Common myeloid progenitor, CD34-positive (primary cell): ENCODE data around the gene LIMCH1.
"Not testable (repeated sequence)": the region's sequence is repeated elsewhere in the genome, so short reads cannot be mapped to it uniquely, and the experiment has no call there.

ENCODE experiments used
- CTCF ChIA-PET: fragments of 350-600 bp; sonication (Branson Sonifier 250); formaldehyde crosslinking; loops from one replicate; lab custom pipeline; 2021; ENCODE audit warnings: antibody characterized with exemption; lab: Charles Lee
- POLR2A ChIA-PET: fragments of 350-600 bp; sonication (Branson Sonifier 250); formaldehyde crosslinking; loops from one replicate; lab custom pipeline; 2021; ENCODE audit warnings: antibody characterized with exemption; lab: Charles Lee
- DNase-seq, 3 donors: peaks; one replicate each; pipeline versions ENCODE4 v3.0.0 to v3.0.0-alpha.2; 2013
- H3K27ac ChIP-seq, 2 experiments: 1 replicate in 1 of 2; 2 replicates in 1 of 2; pipeline ENCODE4 v1.7.0; 2013; ENCODE audit warnings: inconsistent platforms in 2 of 2, low read length in 2 of 2, mild to moderate bottlenecking in 2 of 2, low read depth in 1 of 2, moderate library complexity in 1 of 2; ENCODE audit not compliant: severe bottlenecking in 2 of 2, insufficient read depth in 1 of 2, poor library complexity in 1 of 2
- H3K27me3 ChIP-seq, 5 experiments: replicated peaks in 2 of 5; 1 replicate in 3 of 5; 2 replicates in 2 of 5; pipeline versions ENCODE4 v1.6.1 to v1.7.0; 2013; ENCODE audit warnings: low read length in 4 of 5, mild to moderate bottlenecking in 2 of 5, moderate library complexity in 2 of 5, inconsistent platforms in 1 of 5; ENCODE audit not compliant: insufficient read depth in 5 of 5, control insufficient read depth in 4 of 5
- H3K36me3 ChIP-seq, 4 experiments: 1 replicate in 2 of 4; 2 replicates in 2 of 4; pipeline versions ENCODE4 v1.6.1 to v1.7.0; 2013; ENCODE audit warnings: low read length in 3 of 4, control low read depth in 1 of 4, mild to moderate bottlenecking in 1 of 4; ENCODE audit not compliant: control insufficient read depth in 4 of 4, insufficient read depth in 4 of 4
- H3K4me1 ChIP-seq, 4 experiments: 1 replicate in 3 of 4; 2 replicates in 1 of 4; pipeline versions ENCODE4 v1.6.1 to v1.7.1; 2013; ENCODE audit warnings: low read length in 3 of 4, mild to moderate bottlenecking in 3 of 4, control low read depth in 1 of 4, inconsistent platforms in 1 of 4, moderate library complexity in 1 of 4; ENCODE audit not compliant: control insufficient read depth in 4 of 4, insufficient read depth in 4 of 4; ENCODE audit errors: control extremely low read depth in 1 of 4
- H3K4me3 ChIP-seq, 7 experiments: 1 replicate in 4 of 7; 2 replicates in 3 of 7; pipeline versions ENCODE4 v1.5.1 to v1.7.0; 2013; ENCODE audit warnings: mild to moderate bottlenecking in 7 of 7, low read length in 6 of 7, moderate library complexity in 6 of 7, inconsistent platforms in 2 of 7, low read depth in 2 of 7, control low read depth in 1 of 7; ENCODE audit not compliant: insufficient read depth in 4 of 7, control insufficient read depth in 1 of 7; ENCODE audit errors: extremely low read depth in 1 of 7
- H3K9me3 ChIP-seq, 5 experiments: 1 replicate in 4 of 5; 2 replicates in 1 of 5; pipeline versions ENCODE4 v1.6.1 to v1.7.1; 2013; ENCODE audit warnings: low read length in 4 of 5, mild to moderate bottlenecking in 2 of 5, inconsistent platforms in 1 of 5, low read depth in 1 of 5, moderate library complexity in 1 of 5; ENCODE audit not compliant: control insufficient read depth in 4 of 5, insufficient read depth in 2 of 5; ENCODE audit errors: control extremely low read depth in 1 of 5
- WGBS: methylation state at CpG from one replicate; pipeline ENCODE4 v1.1.5; 2013; ENCODE audit not compliant: insufficient coverage; 5-methylcytosine and 5-hydroxymethylcytosine counted together

Gene LIMCH1

GRCh38 chr4:41633321-41633720, 95.4 kb downstream of the LIMCH1 start:
- WGBS: 94% methylated on average over 4 of the region's 4 CpGs
- ChIA-PET CTCF (interaction anchor here (3.3 to 3.5 kb wide), 2 partner anchors 11 to 352 kb away, joined by 8 to 16 read pairs; no protein-coding TSS in a partner anchor), POLR2A (no interaction called here)
- Histone ChIP-seq H3K27ac (no peak overlapping the region), H3K27me3 (no peaks in the 10 kb centered on the region), H3K4me1 (no peaks in the 10 kb centered on the region), H3K4me3 (no peak overlapping the region), H3K9me3 (no peaks in the 10 kb centered on the region), H3K36me3 (peaks cover 0 to 2% (median 0%) of the 10 kb centered on the region in 4 experiments)
- DNase-seq: no peak

DNA sequence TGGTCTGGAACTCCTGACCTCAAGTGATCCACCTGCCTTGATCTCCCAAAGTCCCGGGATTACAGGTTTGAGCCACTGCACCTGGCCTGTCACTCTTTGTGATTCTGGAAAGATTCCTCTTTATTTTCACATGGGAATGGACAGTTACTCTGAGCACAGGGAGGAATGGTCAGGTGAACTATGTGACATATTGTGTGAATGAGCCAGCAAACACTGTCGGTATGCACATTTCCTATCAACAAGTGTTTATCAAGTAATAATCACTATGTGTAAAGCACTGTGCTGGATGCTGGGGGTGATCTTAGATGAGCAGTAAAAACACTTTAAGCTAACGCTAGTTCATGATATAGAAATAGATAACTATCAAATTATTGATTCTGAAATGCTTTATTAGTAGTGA, 97.5 kb downstream of the LIMCH1 start:
- no CpG with 5 or more reads among the region's 3 CpGs for WGBS
- DNase-seq: no peak
- POLR2A ChIA-PET: no interaction called here
- no peak overlapping the region for H3K27ac ChIP-seq
- H3K9me3 ChIP-seq: no peaks in the 10 kb centered on the region
- H3K36me3 ChIP-seq: peaks cover 0 to 2% (median 0%) of the 10 kb centered on the region in 4 experiments
- CTCF ChIA-PET: interaction anchor here (3.3 to 3.5 kb wide), 2 partner anchors 9 to 354 kb away, joined by 8 to 16 read pairs; no protein-coding TSS in a partner anchor
- no peaks in the 10 kb centered on the region for H3K4me1 ChIP-seq
- no peaks in the 10 kb centered on the region for H3K27me3 ChIP-seq
- no peak overlapping the region for H3K4me3 ChIP-seq

- ChIA-PET POLR2A (no interaction called here), CTCF (interaction anchor here (0.6 to 1.5 kb wide), 2 partner anchors 8 to 357 kb away, joined by 3 read pairs; no protein-coding TSS in a partner anchor)
- DNase-seq: no peak
- Histone ChIP-seq H3K36me3 (no peaks in the 10 kb centered on the region), H3K27me3 (no peaks in the 10 kb centered on the region), H3K4me3 (no peak overlapping the region), H3K27ac (no peak overlapping the region), H3K9me3 (no peaks in the 10 kb centered on the region), H3K4me1 (no peaks in the 10 kb centered on the region)
- WGBS: no CpG with 5 or more reads among the region's 3 CpGs
Observed at GRCh38 chr4:41638203-41638602, 100.2 kb downstream of the LIMCH1 start.

DNA sequence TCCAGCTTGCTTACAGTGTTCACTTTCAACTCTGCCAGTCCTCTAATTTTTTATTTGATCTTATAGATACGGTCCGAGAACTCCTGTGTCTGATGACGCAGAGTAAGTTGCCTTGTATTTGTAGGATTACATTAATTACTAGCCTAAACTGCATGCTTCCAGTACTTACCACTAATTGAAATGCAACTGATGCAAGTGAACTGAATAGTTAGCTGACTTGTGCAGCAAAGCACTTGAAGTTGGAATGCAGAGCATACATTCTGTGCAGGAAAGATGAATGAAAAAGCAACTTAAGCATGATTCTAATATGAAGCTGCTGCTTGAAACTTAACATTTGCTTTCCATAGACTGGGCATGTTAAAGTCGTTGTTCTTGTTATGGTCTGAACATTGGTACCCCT, 100.9 kb downstream of the LIMCH1 start:
- H3K4me3 ChIP-seq: no peak overlapping the region
- DNase-seq: no peak
- H3K9me3 ChIP-seq: no peaks in the 10 kb centered on the region
- H3K27ac ChIP-seq: no peak overlapping the region
- 100% methylated on average over 1 of the region's 4 CpGs for WGBS
- POLR2A ChIA-PET: no interaction called here
- CTCF ChIA-PET: interaction anchor here (0.6 to 1.5 kb wide), 2 partner anchors 8 to 357 kb away, joined by 3 read pairs; no protein-coding TSS in a partner anchor
- H3K36me3 ChIP-seq: no peaks in the 10 kb centered on the region
- no peaks in the 10 kb centered on the region for H3K27me3 ChIP-seq
- H3K4me1 ChIP-seq: peaks cover 0 to 3% (median under 1%) of the 10 kb centered on the region in 4 experiments

DNA sequence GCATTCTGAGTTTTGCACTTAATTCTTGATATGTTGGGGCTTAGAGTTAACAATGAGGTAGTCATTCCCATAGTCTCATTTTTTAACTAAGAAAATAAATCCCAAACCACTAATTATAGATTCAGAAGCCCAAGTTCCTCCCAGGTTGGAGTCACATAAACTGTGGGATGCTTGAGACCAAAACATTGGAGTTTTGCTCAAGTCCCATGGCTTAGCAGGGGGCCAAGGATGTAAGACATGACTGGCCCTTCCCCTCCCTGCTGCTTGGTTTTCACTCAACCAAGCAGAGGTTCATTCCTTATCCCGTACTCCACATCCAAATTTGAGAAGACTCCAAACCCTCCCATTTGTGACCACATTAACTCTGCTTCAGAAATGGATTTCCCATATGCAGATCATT, 101.3 kb downstream of the LIMCH1 start:
- CTCF ChIA-PET: no interaction called here
- Histone ChIP-seq H3K9me3 (no peaks in the 10 kb centered on the region), H3K27ac (no peak overlapping the region), H3K4me1 (peaks cover 0 to 7% (median 3%) of the 10 kb centered on the region in 4 experiments), H3K36me3 (no peaks in the 10 kb centered on the region), H3K27me3 (no peaks in the 10 kb centered on the region), H3K4me3 (no peak overlapping the region)
- POLR2A ChIA-PET: no interaction called here
- no peak for DNase-seq
- no CpG with 5 or more reads among the region's 1 CpG for WGBS

DNA sequence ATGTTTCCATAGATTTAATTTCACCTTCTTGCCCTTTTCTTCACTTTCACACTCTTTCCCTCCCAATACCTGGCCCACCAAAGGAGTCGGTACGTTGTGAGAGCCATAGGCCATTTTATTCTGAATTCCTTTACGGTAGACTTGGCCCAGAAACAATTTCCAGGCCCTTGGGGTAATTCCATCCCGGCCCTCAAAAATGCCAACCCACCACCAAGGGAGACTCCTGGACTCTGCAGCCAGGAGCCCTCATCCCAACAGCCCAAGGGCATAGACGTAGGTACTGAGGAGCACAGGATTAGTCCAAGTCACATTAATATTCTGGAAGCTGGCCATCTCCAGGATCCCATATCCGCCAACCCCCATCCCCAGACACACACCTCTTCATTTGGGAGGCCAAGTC, 102.9 kb downstream of the LIMCH1 start:
- H3K27ac ChIP-seq: no peak overlapping the region
- H3K27me3 ChIP-seq: no peaks in the 10 kb centered on the region
- WGBS: 100% methylated on average over 6 of the region's 6 CpGs
- DNase-seq: no peak
- peaks cover 3 to 11% (median 5%) of the 10 kb centered on the region in 4 experiments for H3K4me1 ChIP-seq
- H3K9me3 ChIP-seq: no peaks in the 10 kb centered on the region
- H3K36me3 ChIP-seq: no peaks in the 10 kb centered on the region
- H3K4me3 ChIP-seq: no peak overlapping the region
- ChIA-PET CTCF (interaction anchor here (0.9 kb wide), 1 partner anchor 27 kb away, joined by 3 read pairs; no protein-coding TSS in a partner anchor), POLR2A (no interaction called here)

- POLR2A ChIA-PET, H3K4me3 ChIP-seq, H3K27ac ChIP-seq, DNase-seq, H3K27me3 ChIP-seq, H3K36me3 ChIP-seq, H3K9me3 ChIP-seq: not testable (repeated sequence)
- peaks cover 3 to 28% (median 15%) of the 10 kb centered on the region in 4 experiments for H3K4me1 ChIP-seq
- 100% methylated on average over 1 of the region's 1 CpG for WGBS
- CTCF ChIA-PET: interaction anchor here (0.9 to 7.6 kb wide), 11 partner anchors 9 to 362 kb away, joined by 3 to 62 read pairs (median 6); no protein-coding TSS in a partner anchor
Observed at GRCh38 chr4:41642746-41643145, 104.8 kb downstream of the LIMCH1 start.
